ENCODE measurements around the gene SPTB.

The SPTB gene

DNA sequence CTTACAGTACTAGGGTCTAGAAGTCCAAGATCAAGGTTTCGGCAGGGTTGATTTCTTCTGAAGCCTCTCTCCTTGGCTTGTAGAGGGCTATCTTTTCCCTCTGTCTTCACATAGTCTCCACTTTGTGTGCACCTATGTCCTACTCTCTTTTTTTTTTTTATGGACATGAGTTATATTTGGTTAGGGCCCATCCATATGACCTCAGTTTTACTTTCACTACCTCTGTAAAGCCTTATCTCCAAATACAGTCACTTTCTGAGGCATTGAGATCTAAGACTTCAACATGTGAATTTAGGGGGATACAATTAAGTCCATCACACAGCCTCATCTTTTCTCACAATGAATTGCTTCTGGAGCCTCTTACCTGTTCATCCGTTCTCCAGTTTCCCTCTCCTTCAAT lies 5.9 kb upstream of the SPTB start:
- DNase-seq (ENCODE audit: low spot score) = no peak

DNA sequence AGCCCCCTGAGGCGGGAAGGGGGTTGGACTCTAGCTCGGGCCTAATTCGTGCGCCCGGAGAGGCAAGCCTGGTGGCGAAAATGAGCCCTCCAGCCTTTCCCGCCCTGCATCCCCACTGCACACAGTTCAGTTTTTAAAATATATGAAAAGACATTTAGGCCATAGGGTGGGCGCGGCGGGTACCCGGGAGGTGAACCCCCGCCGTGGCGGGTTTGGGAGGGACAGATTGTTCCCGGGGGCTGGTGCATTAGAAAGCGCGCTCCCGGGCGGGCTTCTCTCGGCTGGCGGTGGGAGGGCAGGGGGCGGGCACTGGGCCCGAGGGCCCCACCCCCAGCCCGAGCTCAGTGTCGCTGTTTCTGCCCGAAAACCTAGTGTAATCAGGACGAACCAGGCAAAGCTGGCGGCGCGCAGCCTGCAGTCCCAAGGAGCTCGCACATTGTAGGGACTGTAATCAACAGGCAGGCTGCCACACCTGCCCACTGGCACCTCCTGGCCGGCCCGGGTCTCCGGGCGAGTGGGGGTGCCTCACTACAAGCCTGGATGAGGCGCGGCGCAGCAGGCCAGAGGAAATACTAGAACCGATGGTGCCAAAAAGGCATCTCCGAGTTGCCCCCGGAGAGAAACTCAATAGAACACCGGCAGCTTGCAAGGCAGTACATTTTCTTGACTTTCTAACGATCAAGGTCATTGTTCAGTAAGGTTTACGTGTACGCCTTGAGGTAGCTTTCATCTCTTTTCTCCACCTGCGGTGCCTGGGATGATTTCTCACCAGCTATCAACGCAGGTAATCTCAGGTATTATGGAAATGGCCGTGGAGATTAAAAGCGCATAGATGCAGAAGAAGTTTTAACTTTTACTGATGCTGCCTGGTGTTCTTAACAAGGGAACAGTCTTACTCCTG lies 764 bp upstream of the SPTB start:
- peak; percentile 74 for DNase-seq (ENCODE audit: low spot score)

DNA sequence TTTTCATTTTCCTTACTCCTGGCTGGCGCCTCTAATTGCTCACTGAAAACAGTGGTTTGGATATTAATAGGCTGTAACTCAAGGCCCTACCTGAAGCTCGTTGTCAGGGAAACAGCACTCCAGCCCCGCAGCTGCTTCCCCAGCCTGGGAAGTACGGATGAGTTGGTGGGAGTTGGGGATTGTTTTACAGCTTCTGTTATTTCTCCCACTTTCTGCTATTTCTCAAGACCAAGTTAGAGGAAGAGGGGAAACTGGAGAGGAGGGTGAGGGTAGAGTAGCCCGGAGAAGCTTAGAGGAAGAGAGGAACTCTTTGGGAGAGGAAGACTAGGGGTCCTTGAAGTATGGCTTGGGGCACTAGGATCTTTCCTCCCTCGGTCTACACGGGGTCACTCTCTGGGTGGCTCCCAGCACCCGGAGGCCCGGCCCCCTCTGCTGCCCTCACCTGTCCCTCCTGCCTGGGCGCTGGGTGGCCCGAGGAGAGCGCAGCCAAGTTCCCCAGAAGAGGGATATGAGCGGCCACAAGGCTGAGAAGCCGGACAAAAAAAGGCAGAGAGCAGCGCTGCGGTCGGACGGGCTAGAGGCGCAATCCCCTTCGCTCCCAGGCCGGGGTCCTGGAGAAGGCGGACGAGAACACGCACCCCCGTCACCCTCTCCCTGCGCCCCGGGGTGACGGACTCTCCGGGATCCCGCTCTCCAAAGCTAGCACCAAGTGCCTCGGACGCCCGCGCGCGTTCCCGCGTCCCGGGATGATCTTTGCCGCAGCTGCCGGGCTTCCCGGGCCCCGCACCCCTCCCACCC lies 671 bp downstream of the SPTB start:
- no peak for DNase-seq (ENCODE audit: low spot score)

DNA sequence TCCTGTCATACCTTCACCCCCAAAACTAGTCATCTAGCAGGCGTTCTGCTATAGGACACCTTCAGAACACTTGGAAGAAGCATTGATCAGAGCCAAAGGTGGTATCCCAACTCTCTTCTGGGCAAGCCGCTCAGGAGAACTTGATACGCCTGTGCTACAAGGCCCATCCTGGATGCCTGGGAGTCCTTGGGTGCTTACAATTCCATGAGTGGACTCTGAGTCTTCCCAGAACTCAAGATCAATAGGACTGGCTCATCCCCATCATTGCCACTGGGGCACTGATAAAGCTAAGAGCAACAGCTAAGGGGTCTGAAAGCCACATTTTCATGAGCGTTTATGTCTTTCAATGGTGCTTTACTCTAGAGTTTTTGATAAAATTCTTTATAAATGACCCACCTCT lies 1.9 kb downstream of the SPTB start:
- no peak for DNase-seq (ENCODE audit: low spot score)

DNA sequence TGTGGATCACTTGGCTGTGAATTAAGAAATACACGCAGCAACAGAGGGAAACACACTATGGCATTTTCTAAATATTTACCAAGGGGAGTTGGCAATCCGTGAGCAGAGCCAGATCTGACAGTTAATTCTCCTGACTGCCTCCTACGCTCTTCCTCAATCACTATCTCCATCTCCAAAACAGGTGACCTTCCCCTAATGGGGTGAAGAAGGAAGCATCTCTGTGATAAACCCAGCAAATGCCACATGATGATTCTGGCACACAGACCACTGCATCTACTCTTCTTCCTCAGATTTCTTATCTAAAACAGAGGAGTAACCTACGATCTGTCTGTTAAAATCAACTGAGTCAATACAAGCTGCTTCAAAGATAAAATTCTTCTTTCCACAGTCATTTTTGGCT lies 4.4 kb downstream of the SPTB start:
- no peak for DNase-seq (ENCODE audit: low spot score)

DNA sequence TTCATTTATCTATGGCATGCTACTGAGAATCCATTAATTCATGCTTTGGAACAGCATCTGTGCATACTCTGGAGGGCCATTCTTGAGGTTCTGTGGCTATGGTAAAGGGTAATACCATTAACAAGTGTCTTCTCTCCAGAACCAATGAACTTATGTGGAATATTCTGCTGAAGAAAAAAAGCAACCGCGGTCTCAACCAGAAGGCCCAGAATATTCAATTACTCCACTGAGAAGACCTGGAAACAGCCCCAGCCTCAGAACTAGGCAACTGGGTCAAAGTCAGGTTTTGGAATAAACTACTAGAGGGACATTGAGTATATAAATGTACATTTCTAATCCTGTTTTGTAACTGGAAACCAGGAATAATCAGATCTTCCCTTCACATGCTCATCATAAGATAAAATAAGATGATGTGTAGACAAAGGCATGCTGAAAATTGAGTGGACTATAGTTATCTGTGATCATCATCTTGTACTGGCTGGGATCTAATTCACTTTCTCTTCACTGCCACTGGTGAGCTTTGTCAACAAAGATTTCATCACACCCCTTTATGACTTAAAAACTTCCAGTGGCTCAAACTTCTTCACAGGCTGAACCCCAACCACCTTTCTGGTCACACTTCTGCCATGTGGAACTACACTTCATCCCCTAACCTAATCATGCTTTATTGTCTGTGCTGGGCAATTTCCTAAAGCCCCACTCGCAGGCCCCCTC lies 6.0 kb downstream of the SPTB start:
- DNase-seq (ENCODE audit: low spot score) = no peak

DNA sequence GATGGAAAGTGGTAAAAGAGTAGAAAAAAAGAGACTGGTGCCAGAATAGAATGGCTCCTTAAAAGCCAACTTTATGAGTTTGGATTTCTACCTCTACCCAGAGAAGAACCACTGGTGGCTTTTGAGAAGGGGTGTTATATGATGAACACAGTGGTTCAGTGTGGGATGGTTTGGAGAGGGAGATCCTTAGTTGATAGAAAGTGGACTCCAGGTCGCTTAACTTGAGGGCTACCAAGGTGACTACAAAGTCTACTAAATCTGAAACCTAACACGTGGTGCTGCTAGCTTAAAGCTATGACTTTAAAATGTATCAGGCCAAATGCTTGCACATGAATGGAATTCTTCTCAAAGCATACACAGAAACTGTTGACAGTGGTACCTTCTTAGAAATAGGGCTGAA lies 8.4 kb downstream of the SPTB start:
- DNase-seq (ENCODE audit: low spot score) = no peak

DNA sequence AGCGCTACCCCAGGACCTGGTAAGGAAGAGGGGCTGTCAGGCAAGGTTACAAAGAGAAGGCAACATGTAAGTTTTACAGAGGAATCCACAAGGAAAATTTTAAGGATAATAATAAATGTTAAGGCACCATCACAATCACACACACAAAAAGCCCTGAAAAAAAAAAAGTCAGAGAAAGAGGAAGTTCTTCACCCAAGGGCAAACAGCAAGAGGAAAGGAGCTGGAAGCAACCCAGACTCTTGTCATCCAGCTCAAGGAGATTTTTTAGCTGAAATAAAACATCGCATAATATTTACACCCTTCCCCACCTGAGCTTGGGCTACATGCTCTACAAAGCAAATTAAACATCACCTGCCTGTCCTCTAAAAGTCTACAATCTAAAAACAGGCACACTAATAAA lies 9.5 kb downstream of the SPTB start:
- no peak for DNase-seq (ENCODE audit: low spot score)

DNA sequence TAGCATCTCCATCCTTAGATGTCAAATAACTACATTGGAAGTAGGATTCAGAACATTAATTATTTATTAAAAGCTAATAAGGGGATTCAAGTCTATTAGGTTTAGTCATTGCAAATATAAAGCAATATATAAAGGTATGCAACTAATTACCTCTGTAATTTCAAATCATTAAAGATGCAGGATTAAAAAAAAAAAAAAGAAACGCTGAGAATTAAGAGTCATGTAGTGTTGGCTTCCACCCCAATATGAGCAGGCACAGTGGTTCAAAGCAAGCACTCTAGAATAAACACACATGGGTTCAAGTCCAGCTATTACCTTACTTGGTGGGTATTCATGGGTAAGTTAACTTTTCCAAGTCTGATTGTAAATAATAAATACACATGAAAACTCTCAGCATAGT lies 10.9 kb downstream of the SPTB start:
- DNase-seq (ENCODE audit: low spot score) = no peak

DNA sequence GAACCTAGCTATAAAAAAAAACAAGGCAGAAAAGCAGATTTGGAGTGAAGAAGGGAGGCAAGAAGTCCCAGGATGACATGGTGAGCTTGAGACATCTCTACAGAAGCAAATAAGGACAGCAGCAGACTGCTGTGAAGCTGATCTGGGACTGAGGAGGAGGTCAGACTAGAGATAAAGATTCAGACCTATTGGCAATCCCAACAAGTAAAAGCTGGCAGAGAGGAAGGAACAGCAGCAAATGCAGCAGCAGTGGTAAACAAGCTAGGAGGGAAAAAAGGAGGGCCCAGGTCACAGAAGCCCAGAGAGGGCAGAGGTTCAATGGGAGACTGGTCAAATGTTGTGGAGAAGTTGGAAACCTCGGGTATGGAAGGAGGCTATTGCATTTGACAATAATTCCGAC lies 11.3 kb downstream of the SPTB start:
- no peak for DNase-seq (ENCODE audit: low spot score)

DNA sequence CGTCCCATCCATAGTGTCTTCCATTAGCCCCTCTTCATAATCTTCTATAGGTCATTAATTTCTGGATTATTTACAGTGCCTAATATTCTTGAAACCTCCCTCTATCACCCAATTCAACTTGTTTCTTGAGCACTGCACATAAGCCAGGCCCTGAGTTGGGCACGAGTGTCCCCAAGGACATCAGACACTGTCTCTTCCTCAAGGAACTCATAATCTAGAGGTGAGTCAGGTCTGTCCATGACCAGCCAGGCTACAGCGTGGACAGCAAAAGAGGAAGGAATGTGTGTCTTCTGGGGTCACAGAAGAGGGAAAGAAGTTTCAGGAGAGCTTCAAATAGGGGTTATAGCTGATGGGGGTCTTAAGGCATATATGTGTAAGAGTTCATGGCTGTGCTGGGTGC lies 12.5 kb downstream of the SPTB start:
- no peak for DNase-seq (ENCODE audit: low spot score)

DNA sequence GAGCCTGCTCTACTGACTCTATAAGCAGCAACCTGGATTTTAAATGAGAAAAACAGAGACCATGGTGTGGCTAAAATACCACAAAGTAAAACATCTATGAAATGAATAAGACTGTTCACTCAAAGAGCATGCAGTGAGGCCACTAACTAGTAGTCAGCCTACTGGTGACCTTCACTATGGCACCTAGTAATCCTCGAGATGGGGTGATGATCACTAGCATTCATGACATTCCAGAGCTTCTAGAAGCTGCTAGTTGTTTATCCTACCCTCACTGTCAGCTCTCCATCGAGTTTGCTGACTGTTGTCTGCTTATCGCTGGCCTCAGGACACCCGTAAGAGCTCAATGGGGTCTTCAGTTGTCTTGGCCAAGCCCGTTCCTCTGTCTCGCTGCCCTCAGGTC lies 13.7 kb downstream of the SPTB start:
- DNase-seq (ENCODE audit: low spot score) = no peak

DNA sequence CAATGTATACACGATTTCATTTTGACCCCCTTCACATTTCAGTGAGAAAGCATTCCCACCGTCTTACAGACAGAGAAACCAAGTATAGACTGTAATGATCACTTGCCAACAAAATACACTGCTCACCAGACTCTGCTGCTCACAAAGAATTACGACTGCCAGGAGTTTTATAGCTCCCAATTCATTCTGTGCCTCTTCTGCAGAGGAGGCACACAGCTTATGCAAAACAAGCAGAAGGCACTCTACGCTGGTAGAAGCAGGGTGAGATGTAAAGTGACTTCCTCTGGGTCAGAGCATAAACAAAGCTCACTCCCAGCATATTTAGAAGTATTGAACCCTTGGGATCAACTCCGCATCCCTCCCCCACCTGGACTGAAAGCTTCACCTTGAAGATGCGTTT lies 14.6 kb downstream of the SPTB start:
- DNase-seq (ENCODE audit: low spot score) = no peak

DNA sequence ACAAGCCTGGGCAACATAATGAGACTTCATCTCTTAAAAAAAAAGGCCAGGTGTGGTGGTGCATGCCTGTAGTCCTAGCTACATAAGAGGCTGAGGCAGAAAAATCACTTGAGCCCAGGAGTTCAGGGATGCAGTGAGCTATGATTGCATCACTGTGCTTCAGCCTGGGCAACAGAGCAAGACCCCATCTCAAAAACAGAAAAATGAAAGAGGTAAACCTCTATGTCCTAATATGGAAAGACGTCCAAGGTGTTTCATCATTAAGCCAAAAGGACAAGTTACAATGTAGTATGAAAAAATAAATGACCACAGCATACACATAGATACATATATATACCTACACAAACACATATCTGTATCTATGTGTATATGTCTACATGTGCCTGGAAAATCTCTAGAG lies 15.4 kb downstream of the SPTB start:
- DNase-seq (ENCODE audit: low spot score) = no peak

DNA sequence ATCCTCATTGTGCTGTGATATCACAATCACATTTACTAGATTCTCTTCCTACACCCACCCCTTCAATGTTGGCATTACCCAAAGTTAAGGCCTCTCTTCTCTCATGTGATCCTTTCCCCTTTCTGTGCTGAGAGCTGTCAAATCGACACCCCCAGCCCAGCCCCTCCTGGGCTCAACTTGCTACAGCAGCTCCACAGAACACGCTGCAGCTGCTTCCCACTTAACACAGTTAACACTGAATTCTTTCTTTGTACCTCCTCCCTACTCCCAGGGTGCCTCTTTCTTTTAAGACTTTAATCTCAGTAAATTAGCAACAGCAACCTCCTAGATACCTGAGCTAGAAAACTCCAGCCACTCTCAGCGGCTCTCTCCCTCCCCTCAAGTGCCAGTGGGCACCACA lies 17.8 kb downstream of the SPTB start:
- no peak for DNase-seq (ENCODE audit: low spot score)

DNA sequence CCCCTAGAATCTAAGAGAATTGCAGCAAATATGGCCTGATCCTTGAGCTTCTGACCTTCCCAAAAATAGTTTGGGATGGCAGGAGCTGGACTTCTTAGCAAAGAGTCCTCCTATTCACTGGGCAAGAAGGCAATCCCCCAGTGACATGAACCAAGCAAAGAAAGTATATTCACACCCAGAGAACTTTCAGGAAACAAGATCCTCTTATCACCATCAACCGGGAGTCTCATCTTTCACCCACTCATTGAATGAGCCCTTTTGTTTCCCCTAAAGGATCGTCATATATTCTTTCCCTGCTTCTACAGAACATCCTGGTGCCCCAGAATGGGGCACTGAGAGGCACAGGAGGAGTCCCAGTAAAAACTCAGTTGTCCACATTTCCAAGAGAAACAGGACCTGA lies 19.7 kb downstream of the SPTB start:
- no peak for DNase-seq (ENCODE audit: low spot score)

DNA sequence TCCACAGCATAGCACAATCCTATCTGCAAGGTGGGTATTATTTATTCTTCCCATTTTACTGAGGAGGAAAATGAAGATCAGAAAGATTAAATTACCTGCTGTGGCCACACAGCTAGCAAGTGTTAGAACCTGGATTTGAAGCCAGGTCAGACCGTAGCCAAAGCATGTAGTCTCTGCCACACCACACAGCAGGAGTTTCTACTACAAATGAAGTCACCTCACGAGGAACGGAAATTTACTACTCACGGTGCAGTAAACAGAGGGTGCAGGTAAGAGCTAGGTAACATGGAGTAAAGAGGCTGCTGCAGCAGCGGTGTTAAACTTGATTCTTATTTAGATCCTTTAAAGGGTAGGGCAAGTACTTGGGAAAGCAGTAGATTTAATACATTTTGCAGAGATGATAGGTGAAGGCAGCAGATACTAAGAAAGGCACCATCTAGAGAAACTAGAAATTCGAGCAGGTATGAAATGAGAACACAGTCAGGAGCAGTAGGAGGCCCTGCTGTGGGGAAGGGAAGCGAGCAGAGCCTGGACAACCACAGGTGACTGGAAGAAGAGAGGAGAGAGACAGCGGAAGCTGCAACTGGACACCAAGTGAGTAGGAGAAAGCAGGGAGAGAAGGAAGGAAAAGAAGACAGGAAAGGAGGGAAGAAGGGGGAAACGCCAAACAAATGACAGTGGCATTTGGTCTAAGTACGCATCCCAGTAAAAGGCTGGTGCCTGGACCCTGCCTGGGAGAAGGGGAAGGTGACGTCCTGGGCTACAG lies 21.5 kb downstream of the SPTB start:
- DNase-seq (ENCODE audit: low spot score) = no peak

DNA sequence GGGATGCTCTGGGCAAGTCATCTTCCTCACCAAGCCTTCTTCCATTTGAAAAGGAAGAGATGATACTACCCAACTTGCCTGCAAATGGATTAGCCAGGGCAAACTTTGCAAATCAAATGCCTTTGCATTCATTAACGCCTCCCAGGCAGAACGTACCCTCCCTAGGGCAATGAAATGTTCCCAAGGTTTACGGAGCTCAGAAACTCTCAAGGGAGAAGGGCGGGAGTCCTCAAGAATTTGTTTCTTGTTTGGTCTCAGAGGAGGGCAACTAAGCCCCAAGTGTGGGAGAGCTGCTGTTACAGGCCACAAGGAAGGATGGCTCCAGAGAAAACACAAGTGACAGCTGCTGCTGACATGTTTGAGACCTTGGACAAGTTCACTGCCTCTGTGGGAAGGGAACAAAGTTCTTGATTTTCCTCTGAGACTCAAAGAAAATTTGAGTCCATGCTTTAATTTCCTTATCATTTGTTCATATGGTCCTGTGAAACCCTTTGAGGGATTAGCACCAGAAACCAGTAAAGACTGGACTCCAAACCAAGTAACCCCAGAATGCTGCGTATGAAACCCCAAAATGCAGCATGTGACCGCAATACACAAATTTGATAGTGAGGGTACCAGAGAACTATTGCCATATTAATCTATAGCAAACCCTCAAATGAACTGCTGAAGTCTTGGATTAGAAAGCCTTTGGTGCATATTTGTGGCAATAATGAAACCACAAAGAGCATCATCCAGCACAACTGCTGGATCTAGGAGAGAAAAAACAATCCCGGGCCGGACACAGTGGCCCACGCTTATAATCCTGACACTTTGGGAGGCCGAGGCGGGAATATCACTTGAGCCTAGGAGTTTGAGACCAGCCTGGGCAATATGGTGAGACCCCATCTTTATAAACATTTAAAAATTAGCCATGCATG lies 22.9 kb downstream of the SPTB start:
- DNase-seq (ENCODE audit: low spot score) = no peak

DNA sequence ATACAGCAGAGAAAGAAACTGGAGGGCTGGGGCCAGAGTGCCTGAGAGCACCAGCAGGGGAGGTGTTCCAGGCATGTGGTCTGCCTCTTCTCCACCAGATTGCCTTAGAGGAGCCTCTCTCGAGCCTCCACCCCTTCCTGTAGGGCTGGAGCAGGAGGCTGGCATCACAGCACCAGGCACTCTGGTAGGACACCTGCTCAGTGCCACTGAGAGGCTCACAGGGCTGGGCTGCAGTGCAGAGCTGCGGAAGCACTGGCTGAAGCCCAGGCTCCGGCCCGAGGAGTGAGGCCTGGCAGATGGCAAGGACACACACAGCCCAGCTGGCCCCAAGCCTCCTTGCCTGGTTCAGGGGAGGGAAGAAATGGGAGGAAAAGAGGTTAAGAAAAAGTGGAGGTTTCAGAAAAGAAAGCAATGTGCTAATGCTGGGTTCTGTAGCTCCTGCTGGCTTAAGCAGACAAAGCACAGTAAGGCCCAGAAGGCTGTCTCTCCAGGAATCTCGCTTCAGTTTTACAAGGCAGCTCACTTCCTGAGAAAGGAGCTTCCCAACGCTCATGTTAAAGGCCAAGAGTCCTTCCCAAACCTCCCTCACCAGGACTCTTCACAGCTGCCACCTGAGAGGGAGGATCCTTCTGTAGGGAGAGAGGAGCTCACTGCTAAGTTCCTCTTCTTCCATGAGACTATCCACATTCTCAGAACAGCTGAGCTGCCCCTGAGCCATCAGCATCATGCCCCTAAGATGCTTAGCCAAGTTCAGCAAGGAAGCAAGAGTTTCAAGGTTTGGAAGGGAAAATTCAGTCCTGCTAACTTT lies 23.8 kb downstream of the SPTB start:
- no peak for DNase-seq (ENCODE audit: low spot score)

Measured in D341Med (cell line).